Small intestine (tissue), 7 donors: ENCODE results near the gene EPM2A. TPM values are rescaled to one million over a fixed set of nuclear protein-coding genes. Genes with fewer than 3 reads are reported as not detected.

Source experiments
- DNase-seq, 2 donors: peaks; one replicate each; pipeline versions ENCODE4 v3.0.0 to v3.0.0-alpha.2; 2013
- FAIRE-seq: peaks from 2 replicates; lab custom pipeline; 2012; peaks lifted over from hg19 to GRCh38; lab: Jason Lieb, UNC
- H3K27ac ChIP-seq, 3 donors: one replicate each; pipeline ENCODE4 v1.5.1; 2013; ENCODE audit warnings: low read length in 2 of 3, mild to moderate bottlenecking in 2 of 3, control low read depth in 1 of 3, inconsistent platforms in 1 of 3, low read depth in 1 of 3, moderate library complexity in 1 of 3
- H3K27me3 ChIP-seq, 3 donors: one replicate each; pipeline ENCODE4 v1.6.1; 2013; ENCODE audit warnings: low read length in 3 of 3, inconsistent platforms in 1 of 3; ENCODE audit not compliant: control insufficient read depth in 3 of 3, insufficient read depth in 3 of 3
- H3K36me3 ChIP-seq, 3 donors: one replicate each; pipeline ENCODE4 v1.6.1; 2013; ENCODE audit warnings: low read length in 3 of 3, inconsistent platforms in 1 of 3, low read depth in 1 of 3, mild to moderate bottlenecking in 1 of 3, moderate library complexity in 1 of 3; ENCODE audit not compliant: control insufficient read depth in 3 of 3, insufficient read depth in 2 of 3
- H3K4me1 ChIP-seq, 3 donors: one replicate each; pipeline ENCODE4 v1.6.1; 2013; ENCODE audit warnings: low read length in 2 of 3, inconsistent platforms in 1 of 3, low read depth in 1 of 3, mild to moderate bottlenecking in 1 of 3, moderate library complexity in 1 of 3; ENCODE audit not compliant: control insufficient read depth in 3 of 3, insufficient read depth in 2 of 3
- H3K4me3 ChIP-seq, 3 donors: one replicate each; pipeline ENCODE4 v1.5.1; 2013; ENCODE audit warnings: low read length in 3 of 3, control low read depth in 1 of 3, inconsistent platforms in 1 of 3, low read depth in 1 of 3, mild to moderate bottlenecking in 1 of 3, moderate library complexity in 1 of 3
- H3K9me3 ChIP-seq, 2 donors: one replicate each; pipeline ENCODE4 v1.6.1; 2013; ENCODE audit warnings: low read depth in 1 of 2, low read length in 1 of 2; ENCODE audit not compliant: control insufficient read depth in 2 of 2, insufficient read depth in 1 of 2
- WGBS, 3 donors: extraction: QIAGEN DNeasy Blood & Tissue Kit; methylation state at CpG; one replicate each; pipeline ENCODE4 v1.1.7; 2013; 5-methylcytosine and 5-hydroxymethylcytosine counted together
- polyA plus RNA-seq, 4 donors: library from polyadenylated mRNA; stranded (reverse) in 3 of 4; unstranded in 1 of 4; fragments of 200-250 nt in 3 of 4; fragments of 120-200 nt in 1 of 4; gene quantifications; one replicate each; pipeline versions ENCODE4 v1.2.1 to v1.2.3, GENCODE V29; 2013
- donor health status: healthy with polysubstance abuse.
- donor health status: control.
- donor health status: control.
- donor health status: Bipolar disorder and iron deficiency.
- donor health status: healthy.

EPM2A gene
- polyA plus RNA-seq, 4 donors = 1.8 to 6.5 (median 2.6) TPM

- H3K27ac ChIP-seq = no peak overlapping the region
- DNase-seq (no peak), FAIRE-seq (no peak)
- H3K9me3 ChIP-seq = no peaks in the 10 kb centered on the region
- peaks cover 0 to 15% (median 0%) of the 10 kb centered on the region in 3 donors for H3K36me3 ChIP-seq
- WGBS, 3 donors = 88 to 96% (median 93%) methylated on average over 4 of the region's 4 CpGs
- no peaks in the 10 kb centered on the region for H3K27me3 ChIP-seq
- H3K4me3 ChIP-seq = no peak overlapping the region
- no peaks in the 10 kb centered on the region for H3K4me1 ChIP-seq
Measured at GRCh38 chr6:145629478-145629877, 105.8 kb downstream of the EPM2A start.

- Histone ChIP-seq H3K27ac (no peak overlapping the region), H3K4me3 (no peak overlapping the region), H3K27me3 (no peaks in the 10 kb centered on the region), H3K36me3 (peaks cover 0 to 15% (median 0%) of the 10 kb centered on the region in 3 donors), H3K9me3 (no peaks in the 10 kb centered on the region), H3K4me1 (no peaks in the 10 kb centered on the region)
- no peak for DNase-seq
- FAIRE-seq = no peak
- 96 to 97% (median 97%) methylated on average over 17 of the region's 17 CpGs for WGBS, 3 donors
Measured at GRCh38 chr6:145627451-145627850, 107.9 kb downstream of the EPM2A start.

GRCh38 chr6:145626857-145627256 is 108.5 kb downstream of the EPM2A start:
- no peaks in the 10 kb centered on the region for H3K9me3 ChIP-seq
- H3K4me3 ChIP-seq = no peak overlapping the region
- no peaks in the 10 kb centered on the region for H3K27me3 ChIP-seq
- 85 to 91% (median 91%) methylated on average over 7 of the region's 7 CpGs for WGBS, 3 donors
- H3K4me1 ChIP-seq = no peaks in the 10 kb centered on the region
- H3K27ac ChIP-seq = no peak overlapping the region
- FAIRE-seq = no peak
- DNase-seq = no peak
- peaks cover 0 to 15% (median 0%) of the 10 kb centered on the region in 3 donors for H3K36me3 ChIP-seq

- FAIRE-seq (no peak), DNase-seq (no peak)
- 87 to 100% (median 90%) methylated on average over 1 of the region's 1 CpG for WGBS, 3 donors
- Histone ChIP-seq H3K9me3 (no peaks in the 10 kb centered on the region), H3K4me3 (no peak overlapping the region), H3K27ac (no peak overlapping the region), H3K4me1 (no peaks in the 10 kb centered on the region), H3K36me3 (peaks cover 0 to 6% (median 0%) of the 10 kb centered on the region in 3 donors), H3K27me3 (no peaks in the 10 kb centered on the region)
Measured at GRCh38 chr6:145623231-145623630, 112.1 kb downstream of the EPM2A start.

- Histone ChIP-seq H3K36me3 (no peaks in the 10 kb centered on the region), H3K27ac (no peak overlapping the region), H3K4me1 (no peaks in the 10 kb centered on the region), H3K4me3 (no peak overlapping the region), H3K9me3 (peaks cover 0 to 2% of the 10 kb centered on the region in 2 donors), H3K27me3 (no peaks in the 10 kb centered on the region)
- no peak for FAIRE-seq
- WGBS, 3 donors = 71 to 84% (median 82%) methylated on average over 1 of the region's 1 CpG
- DNase-seq = no peak
Measured at GRCh38 chr6:145621776-145622175, 113.5 kb downstream of the EPM2A start.

- Histone ChIP-seq H3K9me3 (peaks cover 0 to 5% of the 10 kb centered on the region in 2 donors), H3K27me3 (no peaks in the 10 kb centered on the region), H3K36me3 (no peaks in the 10 kb centered on the region), H3K27ac (no peak overlapping the region), H3K4me1 (no peaks in the 10 kb centered on the region), H3K4me3 (no peak overlapping the region)
- FAIRE-seq (no peak), DNase-seq (no peak)
- WGBS, 3 donors = 90 to 93% (median 91%) methylated on average over 7 of the region's 7 CpGs
Measured at GRCh38 chr6:145620088-145620487, 115.2 kb downstream of the EPM2A start.

GRCh38 chr6:145609521-145609920 is 125.8 kb downstream of the EPM2A start:
- no peaks in the 10 kb centered on the region for H3K9me3 ChIP-seq
- H3K4me1 ChIP-seq = no peaks in the 10 kb centered on the region
- H3K27me3 ChIP-seq = no peaks in the 10 kb centered on the region
- H3K4me3 ChIP-seq = no peak overlapping the region
- H3K36me3 ChIP-seq = no peaks in the 10 kb centered on the region
- FAIRE-seq = no peak
- DNase-seq = no peak
- H3K27ac ChIP-seq = no peak overlapping the region
- WGBS, 3 donors = 61 to 84% (median 78%) methylated on average over 1 of the region's 1 CpG

- Histone ChIP-seq H3K9me3 (no peaks in the 10 kb centered on the region), H3K4me3 (no peak overlapping the region), H3K4me1 (no peaks in the 10 kb centered on the region), H3K27me3 (no peaks in the 10 kb centered on the region), H3K36me3 (no peaks in the 10 kb centered on the region), H3K27ac (no peak overlapping the region)
- DNase-seq (no peak), FAIRE-seq (no peak)
- 85 to 94% (median 89%) methylated on average over 1 of the region's 1 CpG for WGBS, 3 donors
Measured at GRCh38 chr6:145608850-145609249, 126.5 kb downstream of the EPM2A start.

GRCh38 chr6:145603991-145604390 is 131.3 kb downstream of the EPM2A start:
- Histone ChIP-seq H3K4me3 (no peak overlapping the region), H3K27me3 (no peaks in the 10 kb centered on the region), H3K36me3 (no peaks in the 10 kb centered on the region), H3K9me3 (no peaks in the 10 kb centered on the region), H3K4me1 (no peaks in the 10 kb centered on the region), H3K27ac (no peak overlapping the region)
- DNase-seq = no peak
- 66 to 78% (median 69%) methylated on average over 1 of the region's 1 CpG for WGBS, 3 donors
- no peak for FAIRE-seq
